HG03342 (cell line): ENCODE results near the gene TNFRSF19.
"Not testable (repeated sequence)": the region's sequence is repeated elsewhere in the genome, so short reads cannot be mapped to it uniquely, and the experiment has no call there.

Experiments used
- ATAC-seq: cut with Tn5 transposase; IDR thresholded peaks from one replicate; pipeline ENCODE4 v1.9.1; 2021; ENCODE audit warnings: mild to moderate bottlenecking, moderate library complexity; ENCODE audit not compliant: unreplicated experiment

Gene TNFRSF19, protein sequence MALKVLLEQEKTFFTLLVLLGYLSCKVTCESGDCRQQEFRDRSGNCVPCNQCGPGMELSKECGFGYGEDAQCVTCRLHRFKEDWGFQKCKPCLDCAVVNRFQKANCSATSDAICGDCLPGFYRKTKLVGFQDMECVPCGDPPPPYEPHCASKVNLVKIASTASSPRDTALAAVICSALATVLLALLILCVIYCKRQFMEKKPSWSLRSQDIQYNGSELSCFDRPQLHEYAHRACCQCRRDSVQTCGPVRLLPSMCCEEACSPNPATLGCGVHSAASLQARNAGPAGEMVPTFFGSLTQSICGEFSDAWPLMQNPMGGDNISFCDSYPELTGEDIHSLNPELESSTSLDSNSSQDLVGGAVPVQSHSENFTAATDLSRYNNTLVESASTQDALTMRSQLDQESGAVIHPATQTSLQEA

DNA sequence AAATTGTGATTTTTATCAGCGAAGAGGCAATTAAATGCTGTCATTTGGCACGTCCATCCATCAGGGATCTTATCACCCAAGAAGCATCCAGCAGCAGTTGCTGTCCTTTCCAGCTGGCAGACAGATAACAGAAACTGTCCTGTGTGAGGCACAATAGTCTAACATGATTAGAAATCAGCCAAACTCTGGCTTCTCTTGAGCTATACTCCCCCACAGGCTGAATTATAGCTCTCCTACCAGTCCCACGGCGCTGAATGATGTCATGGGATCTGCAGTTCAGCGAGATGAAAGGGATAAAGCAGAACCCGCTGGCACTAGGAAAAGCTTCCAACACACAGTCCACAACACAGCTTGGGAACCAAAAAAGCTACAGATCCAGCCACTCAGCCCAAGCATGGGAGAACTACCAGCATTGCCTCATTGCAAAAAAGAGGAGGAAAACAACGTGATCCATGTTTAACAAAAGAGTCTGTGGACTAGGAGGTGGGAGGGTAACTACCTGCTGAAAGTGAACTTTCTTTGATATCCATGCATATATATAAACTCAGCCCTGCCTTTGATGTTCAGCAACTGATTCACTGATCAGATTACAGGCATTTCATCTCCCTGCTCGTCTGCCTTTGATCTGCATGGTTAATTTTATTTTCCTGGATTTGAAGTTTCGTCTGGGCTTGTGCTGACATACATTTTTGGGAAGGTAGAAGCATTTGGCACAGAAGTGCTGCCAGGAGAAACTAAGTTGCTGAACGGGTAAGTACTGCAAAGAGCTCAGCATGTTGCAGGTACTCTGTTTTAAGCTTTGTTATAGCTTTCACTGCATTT, at the start of gene TNFRSF19:
TNFRSF19 (plus strand) TSS at position 314 of the 822 bp plus-strand sequence. CDS start 19,772 bp downstream, outside the sequence.
- ATAC-seq: no peak

DNA sequence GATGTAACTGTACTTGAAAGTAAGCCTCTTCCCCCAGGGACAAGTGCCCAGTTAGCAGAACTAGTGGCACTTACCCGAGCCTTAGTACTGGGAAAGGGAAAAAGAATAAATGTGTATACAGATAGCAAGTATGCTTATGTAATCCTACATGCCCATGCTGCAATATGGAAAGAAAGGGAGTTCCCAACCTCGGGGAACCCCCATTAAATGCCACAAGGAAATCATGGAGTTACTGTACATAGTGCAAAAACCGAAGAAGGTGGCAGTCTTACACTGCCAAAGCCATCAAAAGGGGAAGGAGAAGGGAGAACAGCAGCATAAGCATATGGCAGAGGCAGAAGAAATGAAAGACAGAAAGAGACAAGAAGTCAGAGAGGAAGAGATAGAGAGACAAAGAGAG, 40.3 kb upstream of the TNFRSF19 start:
- not testable (repeated sequence) for ATAC-seq

DNA sequence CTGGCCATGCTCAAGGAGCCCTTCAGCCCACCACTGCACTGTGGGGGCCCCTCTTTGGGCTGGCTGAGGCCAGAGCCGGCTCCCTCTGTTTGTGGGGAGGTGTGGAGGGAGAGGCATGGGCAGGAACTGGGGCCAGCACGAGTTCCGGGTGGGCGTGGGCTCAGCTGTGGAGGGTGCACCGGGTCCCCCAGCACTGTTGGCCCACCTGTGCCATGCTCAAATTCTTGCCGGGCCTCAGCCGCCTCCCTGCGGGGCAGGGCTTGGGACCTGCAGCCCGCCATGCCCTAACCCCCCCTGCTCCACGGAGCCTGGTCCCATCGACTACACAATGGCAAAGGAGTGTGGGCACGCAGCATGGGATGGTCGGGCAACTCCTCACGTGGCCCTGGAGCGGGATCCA, 38.8 kb upstream of the TNFRSF19 start:
- ATAC-seq: no peak

- ATAC-seq: no peak
Observed at GRCh38 chr13:23534090-23534489, 36.1 kb upstream of the TNFRSF19 start.

DNA sequence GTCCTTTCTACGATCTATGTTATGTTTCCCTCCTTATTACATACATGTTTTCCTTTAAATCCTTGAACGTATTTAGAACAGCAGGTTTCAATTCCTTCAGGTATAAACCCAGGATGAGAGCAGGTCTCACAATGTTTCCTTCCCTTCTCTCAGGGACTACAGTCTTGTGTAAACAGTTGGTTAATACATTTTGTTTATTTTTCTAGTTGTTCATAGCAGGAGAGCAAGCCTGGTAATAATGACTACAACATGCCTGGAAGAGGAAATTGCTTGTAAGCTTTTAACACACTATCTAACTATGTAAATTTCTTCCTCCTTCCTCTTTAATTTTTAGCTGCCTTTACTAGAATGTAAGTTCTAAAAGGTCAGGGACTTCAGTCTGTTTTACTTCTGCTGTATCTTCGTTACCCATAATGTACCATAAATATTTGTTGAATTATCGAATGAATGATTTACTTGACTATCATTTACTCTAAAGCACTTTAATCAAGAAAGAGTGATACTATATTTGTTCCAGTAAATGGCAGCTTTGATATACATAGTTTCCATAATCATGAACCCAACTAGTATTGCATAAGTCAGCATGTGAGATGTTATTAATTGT, 28.9 kb upstream of the TNFRSF19 start:
- ATAC-seq: no peak

DNA sequence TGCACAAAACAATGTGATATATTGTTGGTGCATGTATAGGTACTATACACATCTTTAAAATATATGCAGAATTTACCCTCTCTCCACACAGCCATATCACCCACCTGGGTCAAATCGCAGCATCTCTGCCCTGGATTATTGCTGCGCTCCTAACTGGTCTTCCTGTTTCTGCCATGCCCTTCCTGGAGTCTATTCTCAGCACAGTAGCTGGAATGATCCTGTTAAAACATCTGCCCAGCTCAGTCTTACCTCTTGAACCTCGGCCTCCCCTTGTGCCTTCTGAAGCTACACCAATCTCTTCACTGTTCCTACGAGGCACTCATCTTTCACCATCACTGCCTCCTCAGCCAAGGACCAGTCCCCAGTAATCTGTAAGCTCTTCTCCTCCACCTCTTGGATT, 25.5 kb upstream of the TNFRSF19 start:
- ATAC-seq: no peak

GRCh38 chr13:23547000-23547590, 23.1 kb upstream of the TNFRSF19 start:
- no peak for ATAC-seq

DNA sequence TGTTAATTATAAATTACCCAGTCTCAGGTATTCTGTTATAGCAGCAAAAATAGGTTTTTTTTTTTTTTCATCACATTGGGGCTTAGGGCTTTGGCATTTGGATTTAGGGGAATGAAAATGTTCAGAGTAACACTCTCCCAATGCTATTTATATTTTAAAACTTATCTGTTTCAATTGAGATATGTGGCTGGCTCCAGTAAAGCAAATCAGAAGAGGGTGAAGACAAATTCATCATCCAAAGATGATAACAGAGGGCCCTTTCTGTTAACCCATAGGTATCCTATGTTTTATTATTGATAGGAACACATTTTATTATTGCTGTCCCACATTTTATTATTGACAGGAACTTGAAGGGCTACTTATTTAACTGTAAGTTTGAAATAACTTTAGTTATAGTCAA, 20.5 kb upstream of the TNFRSF19 start:
- ATAC-seq: no peak

GRCh38 chr13:23550163-23550562, 20.0 kb upstream of the TNFRSF19 start:
- no peak for ATAC-seq

DNA sequence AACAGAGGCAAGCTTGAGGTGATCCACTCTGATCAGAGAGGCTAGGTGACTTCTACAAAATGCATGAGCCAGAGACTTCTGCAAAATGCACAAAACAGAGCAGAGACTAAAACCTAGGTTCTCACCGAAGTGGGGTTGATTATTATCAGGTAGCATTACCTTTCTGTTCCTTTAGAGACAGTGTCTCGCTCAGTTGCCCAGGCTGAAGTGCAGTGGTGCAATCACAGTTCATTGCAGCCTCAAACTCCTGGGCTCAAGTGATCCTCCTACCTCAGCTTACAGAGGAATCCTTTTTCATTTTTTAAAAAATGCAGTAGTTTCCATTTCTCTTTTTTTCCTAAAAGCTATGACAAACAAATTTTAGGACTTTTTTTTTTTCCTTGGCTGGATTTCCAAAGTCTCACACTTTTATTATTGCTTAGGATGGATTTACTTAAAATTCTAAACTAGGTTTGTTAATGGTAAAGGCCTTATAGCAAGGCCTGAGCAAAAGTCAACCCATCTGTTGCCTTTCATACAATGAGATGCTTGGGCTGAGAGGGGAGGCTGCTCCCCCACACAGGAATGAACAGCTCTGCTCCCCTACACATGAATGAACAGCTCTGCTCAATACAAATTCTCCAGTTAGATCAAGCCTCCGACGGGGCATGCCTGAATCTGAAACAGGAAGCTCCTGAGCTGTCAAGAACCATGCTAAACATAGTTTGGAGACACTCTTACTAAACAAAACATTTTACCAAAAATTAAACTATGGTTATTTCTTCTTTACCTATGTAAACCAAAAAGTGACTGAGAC, 18.8 kb upstream of the TNFRSF19 start:
- ATAC-seq: no peak

DNA sequence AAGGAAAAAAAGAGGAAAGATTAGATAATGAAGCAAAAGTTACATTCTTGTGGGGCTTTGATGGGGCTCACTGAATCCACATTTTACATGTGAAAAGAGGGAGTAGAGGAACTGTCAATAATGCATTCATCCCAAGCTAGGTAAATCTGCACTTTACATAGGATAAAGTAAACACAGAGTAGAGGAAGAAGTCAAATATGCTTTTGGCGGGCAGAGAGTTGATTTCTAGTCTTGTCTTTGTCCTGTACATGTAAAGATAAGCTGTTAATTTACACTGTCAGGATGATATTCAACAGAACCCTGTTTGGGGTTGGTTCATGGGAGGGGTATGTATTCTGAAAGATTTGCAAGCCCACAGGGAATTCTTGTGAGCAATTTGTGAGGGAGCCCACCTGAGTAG, 18.0 kb upstream of the TNFRSF19 start:
- ATAC-seq: no peak

- no peak for ATAC-seq
Observed at GRCh38 chr13:23552661-23553060, 17.6 kb upstream of the TNFRSF19 start.

- ATAC-seq: no peak
Observed at GRCh38 chr13:23554000-23554399, 16.2 kb upstream of the TNFRSF19 start.

- no peak for ATAC-seq
Observed at GRCh38 chr13:23557043-23557442, 13.2 kb upstream of the TNFRSF19 start.

GRCh38 chr13:23557733-23558132, 12.5 kb upstream of the TNFRSF19 start:
- ATAC-seq: no peak

- ATAC-seq: no peak
Observed at GRCh38 chr13:23558675-23559536, 11.3 kb upstream of the TNFRSF19 start.

DNA sequence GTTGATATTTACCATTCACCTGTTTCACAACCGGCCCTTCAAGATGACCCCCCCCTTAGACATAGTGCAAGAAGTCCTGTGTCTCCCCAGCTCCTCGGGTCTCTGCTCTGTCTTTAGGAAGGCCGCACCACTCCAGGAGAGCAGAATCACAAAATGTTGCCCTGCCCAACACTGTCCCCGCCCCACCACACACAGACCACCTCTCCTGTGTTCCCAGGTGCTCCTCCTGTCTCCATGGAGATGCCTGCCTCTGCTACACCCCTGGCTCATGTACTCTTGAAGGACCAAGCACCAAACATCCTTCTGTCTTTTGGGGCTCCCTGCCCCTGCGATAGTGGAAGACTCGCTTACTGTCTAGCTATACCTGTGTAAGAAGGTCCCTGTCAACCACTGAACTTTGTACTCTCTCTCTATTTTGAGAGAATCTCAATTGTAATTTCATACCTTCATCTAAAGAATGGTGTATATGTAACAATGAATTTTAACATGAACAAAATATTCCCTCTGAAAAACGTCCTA, 9.6 kb upstream of the TNFRSF19 start:
- no peak for ATAC-seq

DNA sequence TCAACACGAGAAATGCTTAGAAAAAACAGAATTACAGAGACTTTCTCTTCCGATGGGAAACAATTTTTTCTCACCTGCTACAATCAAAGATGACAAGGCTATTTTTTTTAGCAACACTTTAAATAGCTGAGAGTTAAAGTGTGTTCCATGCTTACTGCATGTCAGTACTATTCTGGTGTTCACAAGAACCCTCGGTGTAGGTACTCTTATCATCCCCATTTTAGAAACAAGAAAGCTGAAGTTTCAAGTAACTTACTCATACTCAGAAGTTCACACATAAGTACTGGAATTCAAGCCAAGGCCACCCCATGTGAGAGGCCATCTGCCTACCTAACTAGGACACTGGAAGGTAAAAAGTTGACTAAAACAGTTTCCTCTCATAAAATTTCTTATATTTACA, 9.0 kb upstream of the TNFRSF19 start:
- ATAC-seq: no peak
